ENCODE measurements around the gene ATPAF1. TPM values are rescaled to one million over a fixed set of nuclear protein-coding genes. Genes with fewer than 3 reads are reported as not detected.
A peak's percentile ranks its signal among the peaks of the same experiment; 100 is the strongest.
"Not testable (repeated sequence)": the region's sequence is repeated elsewhere in the genome, so short reads cannot be mapped to it uniquely, and the experiment has no call there.

The ATPAF1 gene
- polyA plus RNA-seq, 1 of the 3 experiments (the other 2 are of a cell fraction), result 39.9 TPM

DNA sequence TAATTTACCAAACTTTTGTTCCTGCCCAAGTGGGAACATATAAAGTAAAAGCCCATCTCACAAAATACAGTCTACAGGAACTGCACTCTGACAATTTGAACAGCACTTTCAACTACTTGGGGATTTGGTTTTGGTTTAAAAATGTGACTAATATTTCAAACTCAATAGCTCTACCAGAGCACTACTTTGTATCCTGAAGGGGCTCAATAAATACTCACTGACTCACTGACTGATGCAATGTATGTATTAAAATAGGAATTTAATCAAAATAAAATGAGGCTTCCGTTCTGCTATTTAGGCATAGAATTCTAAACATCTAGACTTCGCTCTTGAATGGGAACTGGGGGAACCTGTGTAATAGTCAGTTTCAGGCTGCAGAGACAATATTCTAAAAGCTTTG is 28.9 kb upstream of the ATPAF1 start (continued):
- TF ChIP-seq, protein P1, sequence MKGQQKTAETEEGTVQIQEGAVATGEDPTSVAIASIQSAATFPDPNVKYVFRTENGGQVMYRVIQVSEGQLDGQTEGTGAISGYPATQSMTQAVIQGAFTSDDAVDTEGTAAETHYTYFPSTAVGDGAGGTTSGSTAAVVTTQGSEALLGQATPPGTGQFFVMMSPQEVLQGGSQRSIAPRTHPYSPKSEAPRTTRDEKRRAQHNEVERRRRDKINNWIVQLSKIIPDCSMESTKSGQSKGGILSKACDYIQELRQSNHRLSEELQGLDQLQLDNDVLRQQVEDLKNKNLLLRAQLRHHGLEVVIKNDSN (IDR thresholded peaks at IDR 0.05; ENCODE audit: borderline replicate concordance, low read depth), result no peak
- TF ChIP-seq CHD2 (IDR thresholded peaks at IDR 0.05; ENCODE audit: low read length, partially characterized antibody) (no peak), SMC3 (IDR thresholded peaks at IDR 0.05; ENCODE audit: low read depth, low read length) (no peak)

DNA sequence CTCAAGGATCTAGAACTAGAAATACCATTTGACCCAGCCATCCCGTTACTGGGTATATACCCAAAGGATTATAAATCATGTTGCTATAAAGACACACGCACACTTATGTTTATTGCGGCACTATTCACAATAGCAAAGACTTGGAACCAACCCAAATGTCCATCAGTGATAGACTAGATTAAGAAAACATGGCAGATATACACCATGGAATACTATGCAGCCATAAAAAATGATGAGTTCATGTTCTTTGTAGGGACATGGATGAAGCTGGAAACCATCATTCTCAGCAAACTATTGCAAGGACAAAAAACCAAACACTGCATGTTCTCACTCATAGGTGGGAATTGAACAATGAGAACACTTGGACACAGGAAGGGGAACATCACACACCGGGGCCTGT is 26.5 kb upstream of the ATPAF1 start:
- POLR2A ChIA-PET; H3K4me3 ChIP-seq (ENCODE audit: low read depth in 2 of 2, low read length in 1 of 2); H3K9ac ChIP-seq; H2AFZ ChIP-seq (ENCODE audit: low read depth); H4K20me1 ChIP-seq (ENCODE audit: insufficient read depth); H3K9me2 ChIP-seq; H3K9me3 ChIP-seq; H3F3A ChIP-seq (replicated peaks; ENCODE audit: insufficient read depth); CTCF ChIA-PET; H3K27me3 ChIP-seq (ENCODE audit: insufficient read depth); H3K27ac ChIP-seq (ENCODE audit: low read depth in 2 of 2, low read length in 1 of 2); DNase-seq; H3K4me2 ChIP-seq: not testable (repeated sequence)
- H3K79me2 ChIP-seq (ENCODE audit: insufficient read depth), result peaks cover 24% of the 10 kb centered on the region; the same call in 1 of the 2 replicates
- H3K4me1 ChIP-seq (ENCODE audit: control insufficient read depth in 1 of 2, insufficient read depth in 2 of 2, low read depth in 1 of 2, low read length in 1 of 2), result peaks cover 0 to 27% of the 10 kb centered on the region in 2 experiments; a peak in 2 of 4 replicates
- H3K36me3 ChIP-seq (replicated peaks in 1 of 2; ENCODE audit: control insufficient read depth in 1 of 2, insufficient read depth in 2 of 2, low read length in 1 of 2), result peaks cover 47 to 61% of the 10 kb centered on the region in 2 experiments
- WGBS (ENCODE audit: low lambda C conversion rate), result 100% methylated on average over 4 of the region's 4 CpGs

DNA sequence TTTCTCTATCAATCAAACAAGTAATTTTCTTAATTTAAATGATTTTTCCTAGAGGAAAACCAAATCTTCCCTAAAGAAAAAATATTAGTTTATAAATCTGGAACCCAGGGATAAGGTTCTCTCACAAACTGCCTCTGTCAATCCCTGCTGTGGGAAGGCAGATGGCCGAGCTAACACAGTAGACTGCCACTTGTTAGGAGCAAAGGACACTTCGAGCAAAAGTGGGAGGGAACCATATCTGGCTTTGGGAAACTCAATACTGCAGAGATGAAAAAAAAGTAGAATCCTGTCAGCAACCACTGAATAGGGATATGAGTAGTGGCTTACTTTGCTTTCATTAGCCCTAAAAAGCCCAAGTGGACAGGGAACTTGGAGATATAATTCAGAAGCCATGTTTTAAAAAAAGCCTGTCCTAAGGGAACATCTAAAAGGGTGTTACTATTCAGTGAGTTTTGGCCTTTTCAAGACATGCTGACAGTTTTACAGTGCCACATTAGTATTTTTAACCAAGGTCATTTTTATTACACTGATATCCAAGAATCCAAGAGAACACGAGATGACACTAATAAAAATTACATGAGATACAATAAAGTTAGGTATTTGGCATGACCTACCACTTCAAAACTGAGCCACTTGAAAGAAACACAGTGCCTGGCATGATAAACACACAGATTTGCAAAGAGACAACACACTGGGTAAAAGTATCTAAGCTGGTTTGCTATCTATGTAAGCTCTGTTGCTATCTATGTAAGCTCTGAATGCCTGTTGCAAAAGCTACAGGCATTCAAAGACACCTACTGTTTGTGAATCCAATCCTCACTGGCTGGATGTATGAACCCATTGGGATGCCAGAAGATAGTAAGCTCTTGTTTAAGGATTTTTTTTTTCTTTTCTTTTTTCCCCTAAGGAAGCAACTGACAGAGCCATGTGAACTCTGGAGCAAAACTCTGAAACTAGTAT is 24.9 kb upstream of the ATPAF1 start:
- H3K79me2 ChIP-seq (ENCODE audit: insufficient read depth), result peaks cover 18% of the 10 kb centered on the region; the same call in 1 of the 2 replicates
- TF ChIP-seq TCF12 (IDR thresholded peaks at IDR 0.05) (no peak), NRF1 (IDR thresholded peaks at IDR 0.05; ENCODE audit: low read depth, low read length) (no peak), RFX5 (IDR thresholded peaks at IDR 0.05; ENCODE audit: low read length) (no peak), EZH2phosphoT487 (IDR thresholded peaks at IDR 0.05; ENCODE audit: borderline replicate concordance, low read depth) (no peak), TAF1 (IDR thresholded peaks at IDR 0.05; ENCODE audit: borderline replicate concordance, low read depth, low read length) (no peak), SIN3A (IDR thresholded peaks at IDR 0.05; ENCODE audit: borderline replicate concordance, low read depth, low read length) (no peak), MXI1 (IDR thresholded peaks at IDR 0.05; ENCODE audit: low read depth, low read length) (no peak), CHD2 (IDR thresholded peaks at IDR 0.05; ENCODE audit: low read length, partially characterized antibody) (no peak), TEAD4 (IDR thresholded peaks at IDR 0.05; ENCODE audit: borderline replicate concordance, insufficient read depth) (no peak), FOXM1 (IDR thresholded peaks at IDR 0.05; ENCODE audit: low read depth) (no peak), GATA2 (CRISPR knock-in tag; IDR thresholded peaks at IDR 0.05) (no peak), EP300 (IDR thresholded peaks at IDR 0.05; ENCODE audit: borderline replicate concordance in 1 of 2, low read depth in 1 of 2, low read length in 1 of 2) (no peak), GABPA (IDR thresholded peaks at IDR 0.05; ENCODE audit: low read depth) (no peak), YY1 (IDR thresholded peaks at IDR 0.05; ENCODE audit: low read depth) (no peak)
- TF ChIP-seq, protein P2, sequence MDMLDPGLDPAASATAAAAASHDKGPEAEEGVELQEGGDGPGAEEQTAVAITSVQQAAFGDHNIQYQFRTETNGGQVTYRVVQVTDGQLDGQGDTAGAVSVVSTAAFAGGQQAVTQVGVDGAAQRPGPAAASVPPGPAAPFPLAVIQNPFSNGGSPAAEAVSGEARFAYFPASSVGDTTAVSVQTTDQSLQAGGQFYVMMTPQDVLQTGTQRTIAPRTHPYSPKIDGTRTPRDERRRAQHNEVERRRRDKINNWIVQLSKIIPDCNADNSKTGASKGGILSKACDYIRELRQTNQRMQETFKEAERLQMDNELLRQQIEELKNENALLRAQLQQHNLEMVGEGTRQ (IDR thresholded peaks at IDR 0.05; ENCODE audit: borderline replicate concordance, low read depth, low read length), result no peak
- TF ChIP-seq, protein P3, sequence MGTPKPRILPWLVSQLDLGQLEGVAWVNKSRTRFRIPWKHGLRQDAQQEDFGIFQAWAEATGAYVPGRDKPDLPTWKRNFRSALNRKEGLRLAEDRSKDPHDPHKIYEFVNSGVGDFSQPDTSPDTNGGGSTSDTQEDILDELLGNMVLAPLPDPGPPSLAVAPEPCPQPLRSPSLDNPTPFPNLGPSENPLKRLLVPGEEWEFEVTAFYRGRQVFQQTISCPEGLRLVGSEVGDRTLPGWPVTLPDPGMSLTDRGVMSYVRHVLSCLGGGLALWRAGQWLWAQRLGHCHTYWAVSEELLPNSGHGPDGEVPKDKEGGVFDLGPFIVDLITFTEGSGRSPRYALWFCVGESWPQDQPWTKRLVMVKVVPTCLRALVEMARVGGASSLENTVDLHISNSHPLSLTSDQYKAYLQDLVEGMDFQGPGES (IDR thresholded peaks at IDR 0.05; ENCODE audit: low read depth, low read length), result no peak
- TF ChIP-seq, protein P4, sequence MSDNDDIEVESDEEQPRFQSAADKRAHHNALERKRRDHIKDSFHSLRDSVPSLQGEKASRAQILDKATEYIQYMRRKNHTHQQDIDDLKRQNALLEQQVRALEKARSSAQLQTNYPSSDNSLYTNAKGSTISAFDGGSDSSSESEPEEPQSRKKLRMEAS (IDR thresholded peaks at IDR 0.05; ENCODE audit: low read depth), result no peak
- TF ChIP-seq, protein P5, sequence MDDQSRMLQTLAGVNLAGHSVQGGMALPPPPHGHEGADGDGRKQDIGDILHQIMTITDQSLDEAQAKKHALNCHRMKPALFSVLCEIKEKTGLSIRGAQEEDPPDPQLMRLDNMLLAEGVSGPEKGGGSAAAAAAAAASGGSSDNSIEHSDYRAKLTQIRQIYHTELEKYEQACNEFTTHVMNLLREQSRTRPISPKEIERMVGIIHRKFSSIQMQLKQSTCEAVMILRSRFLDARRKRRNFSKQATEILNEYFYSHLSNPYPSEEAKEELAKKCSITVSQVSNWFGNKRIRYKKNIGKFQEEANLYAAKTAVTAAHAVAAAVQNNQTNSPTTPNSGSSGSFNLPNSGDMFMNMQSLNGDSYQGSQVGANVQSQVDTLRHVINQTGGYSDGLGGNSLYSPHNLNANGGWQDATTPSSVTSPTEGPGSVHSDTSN (IDR thresholded peaks at IDR 0.05), result no peak
- H3K4me1 ChIP-seq (ENCODE audit: control insufficient read depth in 1 of 2, insufficient read depth in 2 of 2, low read depth in 1 of 2, low read length in 1 of 2), result peaks cover 0 to 31% of the 10 kb centered on the region in 2 experiments; a peak in 2 of 4 replicates
- H4K20me1 ChIP-seq (ENCODE audit: insufficient read depth), result no peaks in the 10 kb centered on the region
- H3K9me3 ChIP-seq, result no peaks in the 10 kb centered on the region
- H3K27ac ChIP-seq (ENCODE audit: low read depth in 2 of 2, low read length in 1 of 2), result 0 out of 4 replicates have a peak overlapping the region, but pooled peaks of 1 of the 2 experiments have one; percentile 9
- no peak overlapping the region for H3K9ac ChIP-seq
- H3F3A ChIP-seq (replicated peaks; ENCODE audit: insufficient read depth), result no peaks in the 10 kb centered on the region
- ChIA-PET CTCF (no interaction called here), POLR2A (no interaction called here)
- no peaks in the 10 kb centered on the region for H3K9me2 ChIP-seq
- H3K4me3 ChIP-seq (ENCODE audit: low read depth in 2 of 2, low read length in 1 of 2), result no peak overlapping the region
- H3K27me3 ChIP-seq (ENCODE audit: insufficient read depth), result no peaks in the 10 kb centered on the region
- H3K4me2 ChIP-seq, result no peak overlapping the region
- no peak for DNase-seq
- no peak overlapping the region for H2AFZ ChIP-seq (ENCODE audit: low read depth)
- WGBS (ENCODE audit: low lambda C conversion rate), result 54% methylated on average over 3 of the region's 3 CpGs
- H3K36me3 ChIP-seq (replicated peaks in 1 of 2; ENCODE audit: control insufficient read depth in 1 of 2, insufficient read depth in 2 of 2, low read length in 1 of 2), result peaks cover 58 to 72% of the 10 kb centered on the region in 2 experiments
